ENCODE measurements around the gene CNP.

GRCh38 chr17:41982026-41982760 is 15.6 kb downstream of the CNP start:
- TF ChIP-seq CTCF (conservative IDR thresholded peaks at IDR 0.05 in 1 of 2, IDR thresholded peaks at IDR 0.05 in 1 of 2; ENCODE audit: low read depth in 1 of 2, low read length in 2 of 2): no peak
- no peak for TF ChIP-seq EZH2 (IDR thresholded peaks at IDR 0.05; ENCODE audit: low read length, missing control alignments)

Measured in fibroblast of lung (primary cell).